ENCODE results near the gene PMVK.

DNA sequence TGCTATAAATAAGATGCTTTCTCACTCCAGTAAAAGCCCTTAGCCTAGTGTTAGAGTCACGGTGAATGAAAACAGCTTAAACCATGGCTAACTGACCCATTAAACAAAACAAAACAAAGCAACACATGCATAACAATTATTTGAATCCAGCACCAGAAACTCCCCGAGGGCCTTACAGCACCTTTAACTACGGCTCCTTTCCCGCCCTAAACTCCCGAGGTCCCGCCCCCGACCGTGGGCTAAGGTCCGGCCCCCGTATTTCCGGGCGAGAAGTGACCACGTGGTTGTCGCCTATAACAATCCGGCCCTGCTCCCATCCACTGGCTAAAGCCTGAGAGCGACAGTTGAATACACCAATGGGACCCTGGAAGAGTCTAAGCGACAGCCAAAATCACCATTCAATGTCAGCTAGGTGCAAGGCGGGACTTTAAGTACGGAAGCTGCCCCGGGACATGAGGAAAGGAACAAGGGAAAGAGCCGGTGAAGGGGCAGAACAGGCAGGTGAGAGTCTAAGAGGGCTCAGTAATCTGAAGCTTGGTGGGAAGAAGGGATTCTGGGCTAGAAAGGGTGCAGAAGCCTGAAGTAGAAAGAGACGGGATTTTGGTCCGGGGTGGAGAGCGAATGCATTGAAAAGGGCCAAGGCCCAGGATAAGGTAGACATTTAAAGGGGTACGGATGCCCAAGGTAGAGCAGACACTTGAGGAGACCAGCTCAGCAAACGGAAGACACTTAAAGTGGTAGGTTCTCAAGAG is 46.6 kb upstream of the PMVK start, which contains the start of gene FLAD1:
- TF ChIP-seq, protein P1, sequence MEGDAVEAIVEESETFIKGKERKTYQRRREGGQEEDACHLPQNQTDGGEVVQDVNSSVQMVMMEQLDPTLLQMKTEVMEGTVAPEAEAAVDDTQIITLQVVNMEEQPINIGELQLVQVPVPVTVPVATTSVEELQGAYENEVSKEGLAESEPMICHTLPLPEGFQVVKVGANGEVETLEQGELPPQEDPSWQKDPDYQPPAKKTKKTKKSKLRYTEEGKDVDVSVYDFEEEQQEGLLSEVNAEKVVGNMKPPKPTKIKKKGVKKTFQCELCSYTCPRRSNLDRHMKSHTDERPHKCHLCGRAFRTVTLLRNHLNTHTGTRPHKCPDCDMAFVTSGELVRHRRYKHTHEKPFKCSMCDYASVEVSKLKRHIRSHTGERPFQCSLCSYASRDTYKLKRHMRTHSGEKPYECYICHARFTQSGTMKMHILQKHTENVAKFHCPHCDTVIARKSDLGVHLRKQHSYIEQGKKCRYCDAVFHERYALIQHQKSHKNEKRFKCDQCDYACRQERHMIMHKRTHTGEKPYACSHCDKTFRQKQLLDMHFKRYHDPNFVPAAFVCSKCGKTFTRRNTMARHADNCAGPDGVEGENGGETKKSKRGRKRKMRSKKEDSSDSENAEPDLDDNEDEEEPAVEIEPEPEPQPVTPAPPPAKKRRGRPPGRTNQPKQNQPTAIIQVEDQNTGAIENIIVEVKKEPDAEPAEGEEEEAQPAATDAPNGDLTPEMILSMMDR (conservative IDR thresholded peaks at IDR 0.05 in 1 of 2, IDR thresholded peaks at IDR 0.05 in 1 of 2; ENCODE audit: low read depth in 1 of 2, low read length in 2 of 2), result no peak
- no peak for TF ChIP-seq EZH2 (IDR thresholded peaks at IDR 0.05; ENCODE audit: low read length, missing control alignments)
